OCI-M1 (cell line): Measurements from ENCODE around the gene ITFG1.
A peak's percentile ranks its signal among the peaks of the same experiment; 100 is the strongest.
"Not testable (repeated sequence)": the region's sequence is repeated elsewhere in the genome, so short reads cannot be mapped to it uniquely, and the experiment has no call there.

ENCODE experiments used
- DNase-seq: peaks from one replicate; lab custom pipeline; 2025; lab: John Stamatoyannopoulos, UW

ITFG1 gene

DNA sequence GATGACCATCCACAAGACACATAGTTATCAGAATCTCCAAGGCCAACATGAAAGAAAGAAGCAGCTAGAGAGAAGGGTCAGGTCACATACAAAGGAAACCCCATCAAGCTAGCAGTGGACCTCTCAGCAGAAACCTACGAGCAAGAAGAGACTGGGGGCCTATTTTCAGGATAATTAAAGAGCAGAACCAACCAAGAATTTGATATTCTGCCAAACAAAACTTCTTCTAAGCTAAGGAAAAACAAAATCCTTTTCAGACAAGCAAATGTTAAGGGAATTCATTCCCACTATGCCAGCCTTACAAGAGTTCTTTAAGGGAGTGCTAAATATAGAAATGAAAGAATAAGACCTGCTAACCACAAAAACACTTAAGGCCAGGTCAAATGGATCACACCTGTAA is 47.8 kb downstream of the ITFG1 start:
- no peak for DNase-seq

DNA sequence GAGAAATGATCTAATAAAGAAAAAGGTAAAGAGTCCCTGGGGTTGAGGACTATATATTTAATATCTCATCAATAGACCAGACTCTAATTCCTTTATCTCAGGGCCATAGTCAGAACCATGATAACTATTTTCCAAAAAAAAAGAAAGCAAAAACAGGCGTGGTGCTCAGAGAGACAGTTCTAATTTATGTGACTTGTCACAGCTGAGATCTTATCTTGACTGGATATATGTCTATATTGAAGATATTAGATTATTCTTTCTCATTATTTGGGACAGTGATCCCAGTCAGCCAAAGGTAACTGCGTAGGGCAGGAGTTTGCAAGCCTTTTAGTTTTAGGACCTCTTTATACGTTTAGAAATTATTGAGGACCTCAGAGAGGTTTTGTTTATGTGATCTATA is 52.4 kb downstream of the ITFG1 start:
- no peak for DNase-seq

DNA sequence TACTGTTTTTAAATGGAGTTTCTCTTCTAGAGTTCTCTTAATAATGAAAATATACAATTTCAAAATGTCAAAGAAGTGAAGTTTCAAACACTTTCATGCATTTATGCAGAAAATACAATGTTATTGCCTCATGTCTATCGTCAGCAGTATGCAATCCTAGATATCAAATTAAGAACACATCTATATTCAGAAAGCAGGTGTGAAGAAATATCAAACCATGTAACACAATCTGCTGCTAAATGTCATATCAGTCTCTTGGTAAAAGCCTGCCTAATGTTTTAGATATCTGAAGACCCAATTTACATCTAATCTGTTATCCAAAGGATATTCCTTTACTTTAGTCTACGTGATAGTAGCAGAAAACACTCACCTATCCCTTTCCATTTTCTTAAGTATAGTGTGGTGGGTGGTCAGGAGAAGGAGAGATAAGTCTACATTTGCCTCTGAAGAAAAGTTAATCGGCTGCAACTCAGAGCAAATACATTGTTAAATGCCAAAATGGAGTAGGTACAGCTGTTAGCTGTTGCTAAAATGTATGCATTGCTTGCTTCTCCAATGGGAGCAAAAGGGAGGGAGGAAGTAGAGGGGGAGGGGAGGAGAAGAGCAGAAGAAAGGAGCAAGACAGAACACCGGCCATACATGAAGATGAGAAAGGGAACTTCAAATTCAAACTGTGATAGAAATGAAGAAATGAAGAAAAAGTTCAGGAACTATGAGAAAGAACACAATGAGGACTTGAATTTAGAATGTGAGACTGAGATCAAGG is 64.9 kb downstream of the ITFG1 start:
- DNase-seq: peak; percentile 3

DNA sequence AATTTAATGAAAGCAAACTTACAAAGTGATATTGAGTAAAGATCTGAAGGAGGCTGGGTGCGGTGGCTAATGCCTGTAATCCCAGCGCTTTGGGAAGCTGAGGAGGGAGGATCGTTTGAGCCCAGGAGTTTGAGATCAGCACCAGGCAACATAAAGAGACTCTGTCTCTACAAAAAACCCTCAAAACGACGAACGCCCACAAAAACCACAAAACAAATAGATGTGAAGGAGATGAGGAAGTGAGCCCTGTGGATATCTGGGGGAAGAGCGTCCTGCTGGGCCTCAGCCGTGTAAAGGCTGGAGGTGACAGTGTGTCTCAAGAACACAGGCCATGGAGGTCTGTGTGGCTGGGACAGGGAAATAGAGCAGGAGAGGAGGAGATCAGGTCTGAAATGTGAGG is 68.8 kb downstream of the ITFG1 start:
- DNase-seq: peak; percentile 85

GRCh38 chr16:47388705-47389104 is 72.2 kb downstream of the ITFG1 start:
- no peak for DNase-seq

- no peak for DNase-seq
These were observed 73.7 kb downstream of the ITFG1 start for GRCh38 chr16:47387026-47387734.

- DNase-seq: no peak
These were observed 74.6 kb downstream of the ITFG1 start for GRCh38 chr16:47386201-47386718.

DNA sequence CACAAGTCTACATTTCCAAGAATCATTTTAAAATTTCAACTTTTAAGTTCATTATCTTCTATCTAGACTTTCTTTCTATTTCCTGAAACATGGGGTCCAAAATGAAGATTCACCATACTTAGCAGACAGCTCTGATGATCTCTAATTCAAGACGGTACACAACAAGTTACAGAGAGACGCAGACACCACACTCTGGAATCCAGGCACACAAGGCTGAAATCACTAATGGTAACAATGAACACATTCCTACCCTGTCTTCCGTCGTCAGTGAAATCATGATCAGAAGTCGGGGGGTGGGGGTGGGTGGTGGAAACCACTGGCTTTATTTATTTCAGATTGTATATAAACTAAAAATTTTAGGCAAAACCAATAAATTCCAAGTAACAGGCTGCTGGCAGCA is 78.5 kb downstream of the ITFG1 start:
- DNase-seq: no peak

DNA sequence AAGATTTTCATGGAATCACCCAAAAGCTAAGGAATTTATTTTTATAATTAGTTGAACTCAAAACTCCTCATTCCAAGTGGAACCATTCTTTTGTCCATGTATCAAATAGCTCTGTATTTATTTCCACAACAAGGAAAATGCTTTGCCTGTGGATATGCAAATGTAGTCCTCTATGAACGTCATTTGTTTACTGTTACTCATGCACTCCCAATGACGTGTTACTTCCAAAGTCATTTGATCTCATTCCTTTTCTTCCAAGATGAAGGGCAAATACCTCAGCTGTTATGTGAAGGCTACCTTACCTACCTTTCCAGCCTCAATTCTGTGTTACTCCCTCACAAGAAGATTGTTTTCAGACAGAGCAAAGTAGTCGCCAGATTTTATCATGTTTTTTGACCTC is 83.7 kb downstream of the ITFG1 start:
- DNase-seq: no peak

DNA sequence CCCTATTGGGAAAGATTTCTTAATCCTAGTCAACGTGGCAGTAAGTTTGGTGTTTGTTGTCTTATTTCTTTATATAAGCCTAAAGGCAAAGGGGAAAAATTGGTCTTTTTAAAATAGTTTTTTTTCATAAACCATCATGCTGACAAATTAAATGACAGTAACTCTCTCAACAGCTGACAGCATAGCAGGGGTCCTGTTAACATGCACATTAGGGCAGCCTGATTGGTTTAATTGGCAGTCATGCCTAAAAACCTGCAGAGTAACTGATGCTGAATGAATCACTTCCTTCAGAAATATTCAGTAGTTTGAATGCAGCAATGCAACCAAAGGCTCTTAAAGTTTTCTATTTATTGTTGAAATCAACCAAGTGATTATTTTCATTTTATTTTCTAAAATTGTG is 85.4 kb downstream of the ITFG1 start:
- DNase-seq: no peak

DNA sequence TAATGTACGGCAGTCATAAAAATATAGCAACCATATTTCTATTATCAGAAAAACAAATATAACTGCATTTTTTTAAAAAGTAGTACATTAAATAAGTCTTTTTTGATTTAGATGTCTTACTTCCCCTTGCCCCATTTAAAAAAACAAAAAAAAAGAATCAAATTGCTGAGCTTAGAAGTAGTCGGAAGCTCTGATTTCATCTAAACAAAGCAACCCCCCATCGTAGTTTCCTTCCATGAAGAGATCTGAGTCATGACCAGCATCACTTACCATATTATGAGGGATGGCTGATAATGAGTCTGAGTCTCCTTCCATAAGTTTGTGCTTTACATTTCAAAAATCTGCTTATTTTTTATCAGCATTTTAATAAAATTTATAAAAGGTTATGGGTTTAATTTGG is 86.2 kb downstream of the ITFG1 start:
- DNase-seq: no peak

GRCh38 chr16:47371271-47372014 is 89.4 kb downstream of the ITFG1 start:
- DNase-seq: no peak

GRCh38 chr16:47370536-47370935 is 90.3 kb downstream of the ITFG1 start:
- no peak for DNase-seq

GRCh38 chr16:47366228-47366627 is 94.6 kb downstream of the ITFG1 start:
- no peak for DNase-seq

DNA sequence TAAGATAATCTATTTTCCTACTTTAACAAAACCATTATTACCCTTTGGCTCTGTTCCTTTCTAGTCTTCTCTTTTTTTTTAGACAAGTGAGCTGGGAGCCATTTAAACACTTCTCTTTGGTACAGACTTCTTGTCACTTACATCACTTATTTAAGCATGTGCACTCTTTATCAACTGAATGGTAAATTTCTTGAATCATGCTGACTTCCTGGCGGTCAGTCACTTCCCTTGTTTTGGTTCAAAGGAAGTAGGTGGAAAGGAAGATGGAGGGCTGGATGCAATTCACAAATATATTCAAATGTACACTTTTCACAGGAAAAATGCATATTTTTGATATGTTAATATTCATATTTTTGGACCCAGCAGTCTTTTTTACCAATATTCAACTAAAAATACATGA is 97.1 kb downstream of the ITFG1 start:
- no peak for DNase-seq

GRCh38 chr16:47359478-47359877 is 101.4 kb downstream of the ITFG1 start:
- no peak for DNase-seq

GRCh38 chr16:47358816-47359215 is 102.0 kb downstream of the ITFG1 start:
- DNase-seq: no peak

DNA sequence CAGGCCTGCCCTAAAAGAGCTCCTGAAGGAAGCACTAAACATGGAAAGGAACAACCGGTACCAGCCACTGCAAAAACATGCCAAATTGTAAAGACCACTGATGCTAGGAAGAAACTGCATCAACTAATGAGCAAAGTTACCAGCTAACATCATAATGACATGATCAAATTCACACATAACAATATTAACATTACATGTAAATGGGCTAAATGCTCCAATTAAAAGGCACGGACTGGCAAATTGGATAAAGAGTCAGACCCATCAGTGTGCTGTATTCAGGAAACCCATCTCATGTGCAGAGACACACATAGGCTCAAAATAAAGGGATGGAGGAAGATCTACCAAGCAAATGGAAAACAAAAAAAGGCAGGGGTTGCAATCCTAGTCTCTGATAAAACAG is 111.8 kb downstream of the ITFG1 start:
- DNase-seq: not testable (repeated sequence)

DNA sequence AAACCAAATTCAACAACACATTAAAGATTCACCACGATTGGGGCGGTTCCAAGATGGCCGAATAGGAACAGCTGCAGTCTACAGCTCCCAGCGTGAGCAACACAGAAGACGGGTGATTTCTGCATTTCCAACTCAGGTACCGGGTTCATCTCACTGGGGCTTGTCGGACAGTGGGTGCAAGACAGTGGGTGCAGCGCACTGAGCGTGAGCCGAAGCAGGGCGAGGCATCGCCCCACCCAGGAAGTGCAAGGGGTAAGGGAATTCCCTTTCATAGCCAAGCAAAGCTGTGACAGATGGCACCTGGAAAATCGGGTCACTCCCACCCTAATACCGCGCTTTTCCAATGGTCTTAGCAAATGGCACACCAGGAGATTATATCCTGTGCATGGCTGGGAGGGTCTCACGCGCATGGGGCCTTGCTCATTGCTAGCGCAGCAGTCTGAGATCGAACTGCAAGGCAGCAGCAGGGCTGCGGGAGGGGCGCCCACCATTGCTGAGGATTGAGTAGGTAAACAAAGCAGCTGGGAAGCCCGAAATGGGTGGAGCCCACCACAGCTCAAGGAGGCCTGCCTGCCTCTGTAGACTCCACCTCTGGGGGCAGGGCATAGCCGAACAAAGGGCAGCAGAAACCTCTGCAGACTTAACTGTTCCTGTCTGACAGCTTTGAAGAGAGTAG is 113.7 kb downstream of the ITFG1 start:
- not testable (repeated sequence) for DNase-seq

GRCh38 chr16:47342055-47342454 is 118.8 kb downstream of the ITFG1 start:
- no peak for DNase-seq

DNA sequence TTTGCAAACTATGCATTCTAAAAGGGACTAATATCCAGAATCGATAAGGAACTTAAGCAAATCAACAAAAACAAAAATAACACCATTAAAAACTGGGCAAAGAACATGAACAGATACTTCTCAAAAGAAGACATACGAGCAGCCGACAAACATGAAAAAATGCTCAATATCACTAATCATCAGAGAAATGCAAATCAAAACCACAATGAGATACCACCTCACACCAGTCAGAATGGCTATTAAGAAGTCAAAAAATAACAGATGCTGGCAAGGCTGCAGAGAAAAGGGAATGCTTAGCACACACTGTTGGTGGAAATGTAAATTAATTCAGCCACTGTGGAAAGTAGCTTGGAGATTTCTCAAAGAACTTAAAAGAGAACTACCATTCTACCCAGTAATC is 130.3 kb downstream of the ITFG1 start:
- not testable (repeated sequence) for DNase-seq

DNA sequence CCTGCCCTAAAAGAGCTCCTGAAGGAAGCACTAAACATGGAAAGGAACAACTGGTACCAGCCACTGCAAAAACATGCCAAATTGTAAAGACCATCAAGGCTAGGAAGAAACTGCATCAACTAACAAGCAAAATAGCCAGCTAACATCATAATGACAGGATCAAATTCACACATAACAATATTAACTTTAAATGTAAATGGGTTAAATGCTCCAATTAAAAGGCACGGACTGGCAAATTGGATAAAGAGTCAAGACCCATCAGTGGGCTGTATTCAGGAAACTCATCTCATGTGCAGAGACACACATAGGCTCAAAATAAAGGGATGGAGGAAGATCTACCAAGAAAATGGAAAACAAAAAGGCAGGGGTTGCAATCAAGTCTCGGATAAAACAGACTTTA is 136.6 kb downstream of the ITFG1 start:
- not testable (repeated sequence) for DNase-seq
